ENCODE results near the gene FBLN5. TPM values are rescaled to one million over a fixed set of nuclear protein-coding genes. Genes with fewer than 3 reads are reported as not detected.
"Not testable (repeated sequence)": the region's sequence is repeated elsewhere in the genome, so short reads cannot be mapped to it uniquely, and the experiment has no call there.

Gene FBLN5
- total and polyA plus RNA-seq, 4 experiments from 2014 or later, result 7.9 to 23.7 (median 15.8) TPM

- no peak overlapping the region for H3K27ac ChIP-seq (ENCODE audit: low read depth, low read length)
- H3K4me3 ChIP-seq (ENCODE audit: low read length in 2 of 2), result no peak overlapping the region
- no peaks in the 10 kb centered on the region for H3K9me3 ChIP-seq (ENCODE audit: control insufficient read depth in 1 of 2, low read length in 2 of 2)
- Mint-ChIP-seq H3K4me3 (no peak overlapping the region), H3K4me1 (peaks cover 0 to 7% (median 0%) of the 10 kb centered on the region in 4 donors), H3K27me3 (no peaks in the 10 kb centered on the region), H3K27ac (peak overlapping the region in 1 of 7 donors; percentile 71), H3K9me3 (peaks cover 0 to 3% (median 0%) of the 10 kb centered on the region in 8 donors), H3K36me3 (no peaks in the 10 kb centered on the region)
- CTCF ChIA-PET (ENCODE audit: partially characterized antibody), result interaction anchor here (1.0 to 1.9 kb wide), 2 partner anchors 9 to 252 kb away, joined by 3 to 10 read pairs; no protein-coding TSS in a partner anchor
- H3K27me3 ChIP-seq (ENCODE audit: insufficient read depth, low read length), result no peaks in the 10 kb centered on the region
- H3K4me1 ChIP-seq (ENCODE audit: insufficient read depth, low read length), result no peaks in the 10 kb centered on the region
- no peaks in the 10 kb centered on the region for H3K36me3 ChIP-seq (ENCODE audit: insufficient read depth, low read length)
- intact Hi-C loops (cut with micrococcal nuclease), result no loop called here
- DNase-seq, result no peak
- POLR2A ChIA-PET (ENCODE audit: partially characterized antibody), result interaction anchor here (0.8 to 1.0 kb wide), 3 partner anchors 9 to 27 kb away, joined by 3 read pairs; no protein-coding TSS in a partner anchor
These were observed 45.9 kb downstream of the FBLN5 start for GRCh38 chr14:91901449-91902226.

GRCh38 chr14:91899806-91900205, 47.7 kb downstream of the FBLN5 start:
- no peaks in the 10 kb centered on the region for H3K27me3 ChIP-seq (ENCODE audit: insufficient read depth, low read length)
- no peak overlapping the region for H3K27ac Mint-ChIP-seq
- H3K4me1 ChIP-seq (ENCODE audit: insufficient read depth, low read length), result no peaks in the 10 kb centered on the region
- no peaks in the 10 kb centered on the region for H3K27me3 Mint-ChIP-seq
- intact Hi-C loops (cut with micrococcal nuclease), result no loop called here
- peaks cover 0 to 3% (median 0%) of the 10 kb centered on the region in 8 donors for H3K9me3 Mint-ChIP-seq
- H3K27ac ChIP-seq (ENCODE audit: low read depth, low read length), result no peak overlapping the region
- H3K36me3 Mint-ChIP-seq, result no peaks in the 10 kb centered on the region
- no peak overlapping the region for H3K4me3 ChIP-seq (ENCODE audit: low read length in 2 of 2)
- no peak overlapping the region for H3K4me3 Mint-ChIP-seq
- no peaks in the 10 kb centered on the region for H3K36me3 ChIP-seq (ENCODE audit: insufficient read depth, low read length)
- no peaks in the 10 kb centered on the region for H3K9me3 ChIP-seq (ENCODE audit: control insufficient read depth in 1 of 2, low read length in 2 of 2)
- ChIA-PET CTCF (ENCODE audit: partially characterized antibody) (interaction anchor here (7.9 kb wide), 1 partner anchor 12 kb away, joined by 39 read pairs; no protein-coding TSS in a partner anchor), POLR2A (ENCODE audit: partially characterized antibody) (interaction anchor here (0.6 to 2.2 kb wide), 3 partner anchors 24 to 99 kb away, joined by 3 to 13 read pairs (median 3); no protein-coding TSS in a partner anchor)
- no peak for DNase-seq
- peaks cover 0 to 12% (median 5%) of the 10 kb centered on the region in 4 donors for H3K4me1 Mint-ChIP-seq

- Histone ChIP-seq H3K4me3 (ENCODE audit: low read length in 2 of 2) (no peak overlapping the region), H3K27ac (ENCODE audit: low read depth, low read length) (no peak overlapping the region), H3K4me1 (ENCODE audit: insufficient read depth, low read length) (peaks cover under 1% of the 10 kb centered on the region), H3K27me3 (ENCODE audit: insufficient read depth, low read length) (no peaks in the 10 kb centered on the region), H3K36me3 (ENCODE audit: insufficient read depth, low read length) (no peaks in the 10 kb centered on the region), H3K9me3 (ENCODE audit: control insufficient read depth in 1 of 2, low read length in 2 of 2) (no peaks in the 10 kb centered on the region)
- Mint-ChIP-seq H3K4me3 (no peak overlapping the region), H3K36me3 (no peaks in the 10 kb centered on the region), H3K27ac (peak overlapping the region in 1 of 7 donors; percentile 25), H3K4me1 (peaks cover 0 to 13% (median 6%) of the 10 kb centered on the region in 4 donors), H3K9me3 (peaks cover 0 to 3% (median 0%) of the 10 kb centered on the region in 8 donors), H3K27me3 (no peaks in the 10 kb centered on the region)
- ChIA-PET POLR2A (ENCODE audit: partially characterized antibody) (interaction anchor here (1.1 to 2.2 kb wide), 3 partner anchors 26 to 98 kb away, joined by 3 to 13 read pairs (median 3); no protein-coding TSS in a partner anchor), CTCF (ENCODE audit: partially characterized antibody) (interaction anchor here (7.9 kb wide), 1 partner anchor 13 kb away, joined by 39 read pairs; no protein-coding TSS in a partner anchor)
- intact Hi-C loops (cut with micrococcal nuclease), result no loop called here
- DNase-seq, result no peak
These were observed 48.3 kb downstream of the FBLN5 start for GRCh38 chr14:91899213-91899612.

- CTCF ChIA-PET (ENCODE audit: partially characterized antibody), result interaction anchor here (7.9 kb wide), 1 partner anchor 14 kb away, joined by 39 read pairs; no protein-coding TSS in a partner anchor
- Mint-ChIP-seq H3K27me3 (no peaks in the 10 kb centered on the region), H3K4me1 (peaks cover 4 to 20% (median 13%) of the 10 kb centered on the region in 4 donors), H3K27ac (no peak overlapping the region), H3K9me3 (peaks cover 0 to 3% (median 0%) of the 10 kb centered on the region in 8 donors), H3K4me3 (no peak overlapping the region), H3K36me3 (no peaks in the 10 kb centered on the region)
- H3K4me1 ChIP-seq (ENCODE audit: insufficient read depth, low read length), result peaks cover 9% of the 10 kb centered on the region
- no peak for DNase-seq
- intact Hi-C loops (cut with micrococcal nuclease), result no loop called here
- H3K4me3 ChIP-seq (ENCODE audit: low read length in 2 of 2), result no peak overlapping the region
- no peak overlapping the region for H3K27ac ChIP-seq (ENCODE audit: low read depth, low read length)
- H3K9me3 ChIP-seq (ENCODE audit: control insufficient read depth in 1 of 2, low read length in 2 of 2), result no peaks in the 10 kb centered on the region
- no peaks in the 10 kb centered on the region for H3K27me3 ChIP-seq (ENCODE audit: insufficient read depth, low read length)
- POLR2A ChIA-PET (ENCODE audit: partially characterized antibody), result interaction anchor here (1.1 to 2.2 kb wide), 3 partner anchors 25 to 63 kb away, joined by 3 to 13 read pairs (median 6); no protein-coding TSS in a partner anchor
- H3K36me3 ChIP-seq (ENCODE audit: insufficient read depth, low read length), result no peaks in the 10 kb centered on the region
These were observed 49.1 kb downstream of the FBLN5 start for GRCh38 chr14:91898372-91898771.

GRCh38 chr14:91897716-91898115, 49.8 kb downstream of the FBLN5 start:
- intact Hi-C loops (cut with micrococcal nuclease); H3K27ac Mint-ChIP-seq; H3K36me3 ChIP-seq (ENCODE audit: insufficient read depth, low read length); H3K27me3 Mint-ChIP-seq; H3K4me3 ChIP-seq (ENCODE audit: low read length in 2 of 2); H3K4me3 Mint-ChIP-seq; DNase-seq; H3K27me3 ChIP-seq (ENCODE audit: insufficient read depth, low read length); H3K9me3 Mint-ChIP-seq; H3K9me3 ChIP-seq (ENCODE audit: control insufficient read depth in 1 of 2, low read length in 2 of 2); H3K27ac ChIP-seq (ENCODE audit: low read depth, low read length); H3K36me3 Mint-ChIP-seq: not testable (repeated sequence)
- H3K4me1 ChIP-seq (ENCODE audit: insufficient read depth, low read length), result peaks cover 13% of the 10 kb centered on the region
- CTCF ChIA-PET (ENCODE audit: partially characterized antibody), result interaction anchor here (7.9 kb wide), 1 partner anchor 14 kb away, joined by 39 read pairs; no protein-coding TSS in a partner anchor
- H3K4me1 Mint-ChIP-seq, result peaks cover 6 to 26% (median 17%) of the 10 kb centered on the region in 4 donors
- POLR2A ChIA-PET (ENCODE audit: partially characterized antibody), result interaction anchor here (1.1 to 2.2 kb wide), 2 partner anchors 24 to 28 kb away, joined by 6 to 13 read pairs; no protein-coding TSS in a partner anchor

GRCh38 chr14:91897106-91897701, 50.3 kb downstream of the FBLN5 start:
- H3K36me3 ChIP-seq (ENCODE audit: insufficient read depth, low read length), result no peaks in the 10 kb centered on the region
- ChIA-PET CTCF (ENCODE audit: partially characterized antibody) (interaction anchor here (1.1 to 7.9 kb wide), 2 partner anchors 15 to 28 kb away, joined by 3 to 39 read pairs; no protein-coding TSS in a partner anchor), POLR2A (ENCODE audit: partially characterized antibody) (interaction anchor here (0.7 to 1.1 kb wide), 2 partner anchors 23 to 34 kb away, joined by 3 to 5 read pairs; no protein-coding TSS in a partner anchor)
- intact Hi-C loops (cut with micrococcal nuclease), result no loop called here
- Mint-ChIP-seq H3K4me3 (no peak overlapping the region), H3K4me1 (peaks cover 8 to 32% (median 22%) of the 10 kb centered on the region in 4 donors), H3K27me3 (no peaks in the 10 kb centered on the region), H3K27ac (no peak overlapping the region), H3K9me3 (peaks cover 0 to 3% (median 0%) of the 10 kb centered on the region in 8 donors), H3K36me3 (no peaks in the 10 kb centered on the region)
- no peak for DNase-seq
- no peak overlapping the region for H3K27ac ChIP-seq (ENCODE audit: low read depth, low read length)
- H3K4me1 ChIP-seq (ENCODE audit: insufficient read depth, low read length), result peaks cover 18% of the 10 kb centered on the region
- H3K4me3 ChIP-seq (ENCODE audit: low read length in 2 of 2), result no peak overlapping the region
- H3K9me3 ChIP-seq (ENCODE audit: control insufficient read depth in 1 of 2, low read length in 2 of 2), result no peaks in the 10 kb centered on the region
- H3K27me3 ChIP-seq (ENCODE audit: insufficient read depth, low read length), result no peaks in the 10 kb centered on the region
